Activated naive CD4-positive, alpha-beta T cell treated with anti-CD3 and anti-CD28 coated beads for 36 hours (primary cell): Measurements from ENCODE around the gene GTF2H4. TPM values are rescaled to one million over a fixed set of nuclear protein-coding genes. Genes with fewer than 3 reads are reported as not detected.

ENCODE experiments used
- CTCF ChIA-PET: fragments of 350-600 bp; sonication (Branson Sonifier 250); formaldehyde crosslinking; loops from one replicate; lab custom pipeline; 2021; ENCODE audit warnings: antibody characterized with exemption; lab: Charles Lee
- DNase-seq: peaks from one replicate; pipeline ENCODE4 v3.0.0-alpha.2; 2020
- H3K27ac Mint-ChIP-seq: one replicate; pipeline ENCODE4 v1.8.0; 2021; ENCODE audit warnings: mild to moderate bottlenecking, mixed read lengths
- H3K27me3 Mint-ChIP-seq: one replicate; pipeline ENCODE4 v1.8.0; 2021; ENCODE audit warnings: low read depth, mixed read lengths
- H3K36me3 Mint-ChIP-seq: one replicate; pipeline ENCODE4 v1.8.0; 2021; ENCODE audit warnings: low read depth, mixed read lengths
- H3K4me1 Mint-ChIP-seq: one replicate; pipeline ENCODE4 v1.8.0; 2021; ENCODE audit warnings: low read depth, mixed read lengths
- H3K4me3 Mint-ChIP-seq: one replicate; pipeline ENCODE4 v1.8.0; 2021; ENCODE audit warnings: mild to moderate bottlenecking, moderate library complexity, mixed read lengths
- H3K9me3 Mint-ChIP-seq: one replicate; pipeline ENCODE4 v1.8.0; 2021; ENCODE audit warnings: mixed read lengths
- intact Hi-C: fragments of 100-400 bp; cut with micrococcal nuclease; formaldehyde crosslinking; loops from one replicate; pipeline ENCODE4 v1.15.1; 2023
- microRNA-seq: library from miRNA; unstranded; fragments of <30 nt; microRNA quantifications from one replicate; pipeline ENCODE4 v1.2.0, GENCODE V29; 2022; ENCODE audit warnings: borderline microRNAs expressed, borderline replicate concordance
- total RNA-seq, 2 experiments: library from RNA; stranded (reverse); gene quantifications; one replicate each; pipeline ENCODE4 v1.2.3, GENCODE V29; 2021

GTF2H4 gene
- total RNA-seq, 2 experiments from 2014 or later, result 33.3 to 42.4 TPM

DNA sequence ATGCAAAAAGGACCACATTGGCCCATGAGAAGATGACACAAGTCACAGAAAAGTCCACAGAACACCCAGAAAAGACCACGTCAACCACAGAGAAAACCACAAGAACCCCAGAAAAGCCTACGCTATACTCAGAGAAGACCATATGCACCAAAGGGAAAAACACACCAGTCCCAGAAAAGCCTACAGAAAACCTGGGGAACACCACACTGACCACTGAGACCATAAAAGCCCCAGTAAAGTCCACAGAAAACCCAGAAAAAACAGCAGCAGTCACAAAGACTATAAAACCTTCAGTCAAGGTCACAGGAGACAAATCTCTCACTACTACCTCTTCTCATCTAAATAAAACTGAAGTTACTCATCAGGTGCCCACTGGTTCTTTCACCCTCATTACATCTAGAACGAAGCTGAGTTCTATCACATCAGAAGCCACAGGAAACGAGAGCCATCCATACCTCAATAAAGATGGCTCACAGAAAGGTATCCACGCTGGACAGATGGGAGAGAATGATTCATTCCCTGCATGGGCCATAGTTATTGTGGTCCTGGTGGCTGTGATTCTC, 44.0 kb downstream of the GTF2H4 start:
- no peak overlapping the region for H3K27ac Mint-ChIP-seq
- H3K4me3 Mint-ChIP-seq, result no peak overlapping the region
- peaks cover 2% of the 10 kb centered on the region for H3K36me3 Mint-ChIP-seq
- H3K27me3 Mint-ChIP-seq, result no peaks in the 10 kb centered on the region
- no peaks in the 10 kb centered on the region for H3K9me3 Mint-ChIP-seq
- DNase-seq, result no peak
- CTCF ChIA-PET, result interaction anchor here (1.2 kb wide), 1 partner anchor 135 kb away, joined by 3 read pairs; no protein-coding TSS in a partner anchor
- intact Hi-C loops, result no loop called here
- peaks cover 13% of the 10 kb centered on the region for H3K4me1 Mint-ChIP-seq

- H3K9me3 Mint-ChIP-seq, result no peaks in the 10 kb centered on the region
- no peak for DNase-seq
- H3K4me3 Mint-ChIP-seq, result peak overlapping the region; percentile 71
- H3K27me3 Mint-ChIP-seq, result peaks cover 4% of the 10 kb centered on the region
- intact Hi-C loops, result no loop called here
- H3K4me1 Mint-ChIP-seq, result peaks cover 13% of the 10 kb centered on the region
- H3K36me3 Mint-ChIP-seq, result no peaks in the 10 kb centered on the region
- CTCF ChIA-PET, result interaction anchor here (1.1 to 1.3 kb wide), 2 partner anchors 39 to 125 kb away, joined by 3 to 6 read pairs; no protein-coding TSS in a partner anchor
- no peak overlapping the region for H3K27ac Mint-ChIP-seq
Observed at GRCh38 chr6:30954631-30955366, 46.8 kb downstream of the GTF2H4 start.

GRCh38 chr6:30955367-30956042, 47.5 kb downstream of the GTF2H4 start:
- intact Hi-C loops, result no loop called here
- H3K4me1 Mint-ChIP-seq, result peaks cover 13% of the 10 kb centered on the region
- peaks cover 4% of the 10 kb centered on the region for H3K27me3 Mint-ChIP-seq
- H3K9me3 Mint-ChIP-seq, result no peaks in the 10 kb centered on the region
- peak; percentile 82 for DNase-seq
- H3K4me3 Mint-ChIP-seq, result peak overlapping the region; percentile 71
- no peak overlapping the region for H3K27ac Mint-ChIP-seq
- H3K36me3 Mint-ChIP-seq, result no peaks in the 10 kb centered on the region
- CTCF ChIA-PET, result interaction anchor here (0.7 to 1.3 kb wide), 2 partner anchors 40 to 125 kb away, joined by 3 to 6 read pairs; no protein-coding TSS in a partner anchor

DNA sequence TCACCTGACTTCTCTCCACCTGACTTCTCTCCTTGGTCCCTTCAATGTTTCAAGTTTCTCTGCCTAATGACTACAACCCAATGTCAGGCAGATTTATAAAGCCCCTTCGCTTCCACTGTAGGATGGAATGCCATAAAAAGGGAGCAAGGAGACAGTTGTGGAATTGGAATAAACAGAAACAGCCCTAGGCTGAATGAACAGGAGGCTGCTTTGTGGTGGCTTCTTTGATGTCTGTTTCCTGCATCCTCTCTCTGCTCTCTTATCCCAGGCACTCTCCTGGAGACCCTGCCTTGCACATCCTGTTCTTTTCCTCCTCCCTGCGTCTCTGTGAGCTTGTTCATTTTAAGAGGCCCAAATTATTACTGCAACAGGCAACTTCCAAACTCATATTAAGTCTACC, 49.7 kb downstream of the GTF2H4 start:
- intact Hi-C loops, result no loop called here
- CTCF ChIA-PET, result interaction anchor here (0.7 kb wide), 1 partner anchor 814 kb away, joined by 3 read pairs; no protein-coding TSS in a partner anchor

DNA sequence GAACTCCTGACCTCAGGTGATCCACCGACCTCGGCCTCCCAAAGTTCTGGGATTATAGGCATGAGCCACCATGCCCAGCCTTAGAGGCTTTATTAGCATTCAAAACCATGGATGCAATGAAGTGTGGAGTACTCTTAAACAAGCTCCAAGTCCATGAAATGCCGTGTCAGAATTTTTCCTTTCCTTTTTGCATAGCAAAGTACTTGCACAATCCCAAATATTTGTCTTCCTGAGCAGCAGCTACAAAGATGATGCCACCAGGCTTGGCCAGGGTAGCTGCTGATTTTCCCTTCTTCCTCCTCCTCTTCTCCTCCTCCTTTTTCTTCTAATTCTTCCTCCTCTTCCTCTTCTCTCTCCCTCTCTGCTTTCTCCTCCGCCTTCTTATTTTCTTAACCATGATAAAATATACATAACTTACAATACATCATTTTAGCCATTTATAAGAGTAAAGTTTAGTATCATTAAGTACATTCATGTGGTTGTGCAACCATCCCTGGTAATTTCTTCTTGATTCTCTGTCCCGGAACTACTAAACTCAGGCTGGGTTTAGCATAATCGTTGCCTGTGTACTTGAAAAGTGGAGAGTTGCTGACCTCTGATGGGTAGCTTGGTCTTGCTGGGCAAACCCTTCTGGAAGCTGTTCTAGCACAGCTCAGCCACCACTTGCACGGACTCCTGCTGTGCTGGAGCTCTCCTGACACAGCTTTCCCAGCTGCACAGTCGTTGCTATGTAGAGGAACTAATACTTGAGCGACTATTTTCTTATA, 53.1 kb downstream of the GTF2H4 start:
- Mint-ChIP-seq H3K4me1 (peaks cover 5% of the 10 kb centered on the region), H3K27ac (no peak overlapping the region), H3K4me3 (no peak overlapping the region), H3K36me3 (no peaks in the 10 kb centered on the region), H3K27me3 (peaks cover 13% of the 10 kb centered on the region), H3K9me3 (no peaks in the 10 kb centered on the region)
- no peak for DNase-seq
- CTCF ChIA-PET, result no interaction called here
- intact Hi-C loops, result no loop called here

More for the DNA sequence above, 49.7 kb downstream of the GTF2H4 start:
- peaks cover 4% of the 10 kb centered on the region for H3K27me3 Mint-ChIP-seq
- no peaks in the 10 kb centered on the region for H3K36me3 Mint-ChIP-seq
- H3K27ac Mint-ChIP-seq, result no peak overlapping the region
- H3K9me3 Mint-ChIP-seq, result no peaks in the 10 kb centered on the region
- DNase-seq, result no peak
- no peak overlapping the region for H3K4me3 Mint-ChIP-seq
- H3K4me1 Mint-ChIP-seq, result peaks cover 13% of the 10 kb centered on the region

DNA sequence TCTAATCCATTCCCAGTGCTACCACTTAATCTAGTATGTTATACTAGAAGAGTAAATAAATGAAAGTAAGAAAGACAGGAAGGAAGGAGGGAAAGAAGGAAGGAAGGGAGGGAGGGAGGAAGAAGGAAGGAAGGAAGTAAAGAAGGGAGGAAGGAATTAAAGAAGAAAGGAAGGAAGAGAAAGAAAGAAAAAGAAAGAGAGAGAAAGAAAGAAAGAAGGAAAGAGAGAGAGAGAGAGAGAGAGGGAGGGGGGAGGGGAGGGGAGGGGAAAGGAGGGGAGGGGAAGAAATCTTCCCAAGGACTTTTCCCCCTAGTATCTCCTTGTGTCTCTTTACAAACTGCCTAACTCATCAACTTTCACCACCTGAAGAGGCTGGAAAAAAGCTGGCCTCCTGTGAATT, 54.7 kb downstream of the GTF2H4 start:
- no peak overlapping the region for H3K27ac Mint-ChIP-seq
- no peaks in the 10 kb centered on the region for H3K9me3 Mint-ChIP-seq
- CTCF ChIA-PET, result no interaction called here
- intact Hi-C loops, result no loop called here
- no peaks in the 10 kb centered on the region for H3K4me1 Mint-ChIP-seq
- H3K4me3 Mint-ChIP-seq, result no peak overlapping the region
- no peak for DNase-seq
- H3K27me3 Mint-ChIP-seq, result peaks cover 13% of the 10 kb centered on the region
- H3K36me3 Mint-ChIP-seq, result no peaks in the 10 kb centered on the region

DNA sequence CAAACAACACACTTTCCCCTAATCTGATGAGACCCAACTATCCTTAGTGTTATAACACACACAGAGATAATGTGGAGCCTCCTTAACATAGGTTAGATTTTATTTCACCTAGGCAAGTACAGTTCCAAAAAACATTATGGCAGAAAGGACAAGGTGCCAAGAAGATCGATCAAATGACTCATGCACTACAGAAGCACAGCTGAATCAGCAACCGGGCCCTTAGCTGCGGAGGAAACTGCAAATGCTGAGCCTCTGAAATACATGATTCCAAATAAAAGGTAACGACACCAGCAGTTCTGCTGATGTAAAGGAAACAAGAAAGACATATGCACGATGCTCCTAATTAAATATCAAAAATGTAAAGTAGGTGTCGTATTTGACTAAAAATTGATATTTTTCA, 55.6 kb downstream of the GTF2H4 start:
- no peak for DNase-seq
- H3K4me1 Mint-ChIP-seq, result no peaks in the 10 kb centered on the region
- H3K9me3 Mint-ChIP-seq, result no peaks in the 10 kb centered on the region
- no peaks in the 10 kb centered on the region for H3K36me3 Mint-ChIP-seq
- H3K27ac Mint-ChIP-seq, result no peak overlapping the region
- peaks cover 13% of the 10 kb centered on the region for H3K27me3 Mint-ChIP-seq
- intact Hi-C loops, result no loop called here
- H3K4me3 Mint-ChIP-seq, result no peak overlapping the region
- CTCF ChIA-PET, result interaction anchor here (1.1 kb wide), 1 partner anchor 116 kb away, joined by 6 read pairs; no protein-coding TSS in a partner anchor

Small RNA genes lying within 50 kb of the gene (microRNA-seq; reads per million reads assigned to microRNA genes)
- gene MIR4640, result not detected

Other genes starting within 250 kb of the GTF2H4 start
- 10 to 100 TPM; 25.7 to 27.7 TPM for gene DHX16, start 235.2 kb upstream of the GTF2H4 start, total RNA-seq
- gene PPP1R18, start 221.6 kb upstream of the GTF2H4 start, total RNA-seq, result 100 to 1,000 TPM; 112 to 115 TPM
- gene NRM, start 217.2 kb upstream of the GTF2H4 start, total RNA-seq, result 10 to 100 TPM; 31.0 to 32.0 TPM
- 10 to 100 TPM; 84.1 to 84.8 TPM for gene MDC1, start 190.9 kb upstream of the GTF2H4 start, total RNA-seq
- 1,000 to 10,000 TPM; 1,781 to 1,838 TPM for gene TUBB, start 187.9 kb upstream of the GTF2H4 start, total RNA-seq
- gene FLOT1, start 165.5 kb upstream of the GTF2H4 start, total RNA-seq, result 100 to 1,000 TPM; 162 to 173 TPM
- gene IER3, start 163.7 kb upstream of the GTF2H4 start, total RNA-seq, result 10 to 100 TPM; 32.2 to 34.0 TPM
- gene DDR1, start 23.7 kb upstream of the GTF2H4 start, total RNA-seq, result 10 to 100 TPM in 1 of 2 experiments, 1 to 10 TPM in 1; 9.5 to 10.1 TPM
- gene VARS2, start 6.0 kb downstream of the GTF2H4 start, total RNA-seq, result 10 to 100 TPM; 78.1 to 82.8 TPM
- gene SFTA2, start 24.0 kb downstream of the GTF2H4 start, total RNA-seq, result not detected
- gene MUCL3, start 32.8 kb downstream of the GTF2H4 start, total RNA-seq, result not detected
- not detected for gene MUC21, start 75.5 kb downstream of the GTF2H4 start, total RNA-seq
- not detected for gene MUC22, start 102.3 kb downstream of the GTF2H4 start, total RNA-seq
- not detected for gene C6orf15, start 204.4 kb downstream of the GTF2H4 start, total RNA-seq
- under 1 TPM; 0.29 to 0.40 TPM for gene PSORS1C1, start 206.6 kb downstream of the GTF2H4 start, total RNA-seq
- gene CDSN, start 212.2 kb downstream of the GTF2H4 start, total RNA-seq, result not detected
- not detected for gene PSORS1C2, start 230.9 kb downstream of the GTF2H4 start, total RNA-seq
- gene CCHCR1, start 249.6 kb downstream of the GTF2H4 start, total RNA-seq, result 10 to 100 TPM; 40.0 to 44.5 TPM